HCT116 (cell line): ENCODE data around the gene CD2BP2. TPM values are rescaled to one million over a fixed set of nuclear protein-coding genes. Genes with fewer than 3 reads are reported as not detected.

Experiments
- ATAC-seq: fragments of 200-7000 bp; cut with Tn5 transposase; 2 replicates; pipeline ENCODE4 v1.9.1; 2020; ENCODE audit warnings: mild to moderate bottlenecking, moderate library complexity
- BruUV-seq: library from RNA; stranded (reverse); fragments of 400-500 nt; replicated peaks from 2 replicates; lab custom pipeline; 2021; lab: Mats Ljungman, UMichigan
- CTCF ChIA-PET: fragments of 300-600 bp; sonication (Branson Sonifier 250); formaldehyde crosslinking; loops from one replicate; lab custom pipeline; 2021; ENCODE audit warnings: antibody characterized with exemption; lab: Charles Lee
- POLR2A ChIA-PET: fragments of 300-600, 350-600 bp; sonication (Branson Sonifier 250); formaldehyde crosslinking; loops from one replicate; lab custom pipeline; 2021; ENCODE audit warnings: antibody characterized with exemption; lab: Charles Lee
- RAD21 ChIA-PET, 2 experiments: fragments of 300-600 bp; sonication (Branson Sonifier 250); formaldehyde crosslinking; loops; one replicate each; lab custom pipeline; 2023; ENCODE audit warnings: low total read pairs in 2 of 2; ENCODE audit not compliant: uncharacterized antibody in 2 of 2, unreplicated experiment in 2 of 2, low non-redundant PET in 1 of 2; lab: Charles Lee
- DNase-seq: peaks from one replicate; pipeline ENCODE4 v3.0.0-alpha.2; 2010; ENCODE audit warnings: low read depth, low spot score
- H2AFZ ChIP-seq: fragments of 200-600 bp; shearing (Covaris generic), sonication (generic); 2 replicates; pipeline ENCODE4 v1.6.1; 2017; ENCODE audit warnings: low read depth, mixed run types, mixed read lengths, antibody characterized with exemption, low read length; ENCODE audit not compliant: poor library complexity, severe bottlenecking
- H3K27ac ChIP-seq: 2 replicates; pipeline ENCODE4 v1.5.1; 2012; ENCODE audit warnings: low read depth, low read length
- H3K27me3 ChIP-seq: fragments of 200-600 bp; sonication (generic); 2 replicates; pipeline ENCODE4 v1.6.1; 2016; ENCODE audit warnings: mixed run types, low read length, mixed read lengths; ENCODE audit not compliant: insufficient read depth
- H3K36me3 ChIP-seq, 2 experiments: fragments of 200-500 bp in 1 of 2; fragments of 200-600 bp in 1 of 2; sonication (Bioruptor generic) in 1 of 2; sonication (generic) in 1 of 2; 2 replicates each; pipeline versions ENCODE4 v1.5.1 to v1.6.1; 2014 to 2016; ENCODE audit warnings: low read length in 2 of 2, inconsistent platforms in 1 of 2, mixed read lengths in 1 of 2, mixed run types in 1 of 2; ENCODE audit not compliant: insufficient read depth in 2 of 2, control insufficient read depth in 1 of 2
- H3K4me1 ChIP-seq, 2 experiments: fragments of 200-600 bp in 1 of 2; sonication (generic) in 1 of 2; 2 replicates each; pipeline versions ENCODE4 v1.5.1 to v1.6.1; 2012 to 2017; ENCODE audit warnings: low read length in 2 of 2, inconsistent platforms in 1 of 2, mild to moderate bottlenecking in 1 of 2, mixed read lengths in 1 of 2, mixed run types in 1 of 2, moderate library complexity in 1 of 2; ENCODE audit not compliant: insufficient read depth in 2 of 2, control insufficient read depth in 1 of 2
- H3K4me2 ChIP-seq: fragments of 200-600 bp; sonication (generic); 2 replicates; pipeline ENCODE4 v1.6.1; 2017; ENCODE audit warnings: mixed run types, low read length, mixed read lengths
- H3K4me3 ChIP-seq, 2 experiments: fragments of 200-600 bp in 1 of 2; sonication (generic) in 1 of 2; replicated peaks in 1 of 2; 2 replicates each; pipeline ENCODE4 v1.5.1; 2011 to 2016; ENCODE audit warnings: low read length in 2 of 2, control low read depth in 1 of 2, low read depth in 1 of 2, mild to moderate bottlenecking in 1 of 2, mixed read lengths in 1 of 2, mixed run types in 1 of 2
- H3K79me2 ChIP-seq: fragments of 200-600 bp; sonication (generic); 2 replicates; pipeline ENCODE4 v1.6.1; 2017; ENCODE audit warnings: mild to moderate bottlenecking, mixed run types, low read length, moderate library complexity, mixed read lengths; ENCODE audit not compliant: insufficient read depth
- H3K9ac ChIP-seq: fragments of 200-600 bp; sonication (generic); 2 replicates; pipeline ENCODE4 v1.6.1; 2016; ENCODE audit warnings: low read length, mixed read lengths
- H3K9me2 ChIP-seq: fragments of 200-600 bp; sonication (generic), shearing (Covaris generic); 2 replicates; pipeline ENCODE4 v1.6.1; 2017; ENCODE audit warnings: mixed run types, mild to moderate bottlenecking, moderate library complexity; ENCODE audit not compliant: insufficient read depth
- H3K9me3 ChIP-seq, 2 experiments: fragments of 200-500 bp in 1 of 2; fragments of 200-600 bp in 1 of 2; sonication (Bioruptor generic) in 1 of 2; sonication (generic) in 1 of 2; 2 replicates each; pipeline ENCODE4 v1.6.1; 2014 to 2017; ENCODE audit warnings: low read length in 2 of 2, mixed read lengths in 2 of 2, inconsistent platforms in 1 of 2, low read depth in 1 of 2, mild to moderate bottlenecking in 1 of 2, mixed run types in 1 of 2, moderate library complexity in 1 of 2; ENCODE audit not compliant: control insufficient read depth in 1 of 2, insufficient read depth in 1 of 2
- H4K20me1 ChIP-seq: fragments of 200-600 bp; sonication (generic), shearing (Covaris generic); 2 replicates; pipeline ENCODE4 v1.6.1; 2017; ENCODE audit warnings: mixed run types, mild to moderate bottlenecking, moderate library complexity; ENCODE audit not compliant: insufficient read depth
- ATF3 ChIP-seq: IDR thresholded peaks from 2 replicates; pipeline ENCODE4 v1.6.1; 2012
- CBX3 ChIP-seq: IDR thresholded peaks from 2 replicates; pipeline ENCODE4 v1.6.1; 2012; ENCODE audit warnings: low read depth
- CEBPB ChIP-seq: IDR thresholded peaks from 2 replicates; pipeline ENCODE4 v1.6.1; 2012; ENCODE audit warnings: low read depth
- EGR1 ChIP-seq: IDR thresholded peaks from 2 replicates; pipeline ENCODE4 v1.6.1; 2012; ENCODE audit warnings: low read depth
- ELF1 ChIP-seq: IDR thresholded peaks from 2 replicates; pipeline ENCODE4 v1.6.1; 2012; ENCODE audit warnings: low read depth, borderline replicate concordance
- JUND ChIP-seq: IDR thresholded peaks from 2 replicates; pipeline ENCODE4 v1.6.1; 2012
- MAX ChIP-seq: IDR thresholded peaks from 2 replicates; pipeline ENCODE4 v1.6.1; 2012
- POLR2AphosphoS5 ChIP-seq: IDR thresholded peaks from 2 replicates; pipeline ENCODE4 v1.6.1; 2011; ENCODE audit warnings: mild to moderate bottlenecking, low read depth, low read length, moderate library complexity
- REST ChIP-seq: IDR thresholded peaks from 2 replicates; pipeline ENCODE4 v1.6.1; 2012; ENCODE audit warnings: low read depth
- SRF ChIP-seq: IDR thresholded peaks from 2 replicates; pipeline ENCODE4 v1.6.1; 2012; ENCODE audit warnings: low read depth
- YY1 ChIP-seq: IDR thresholded peaks from 2 replicates; pipeline ENCODE4 v1.6.1; 2011; ENCODE audit warnings: low read length, low read depth, moderate library complexity, mild to moderate bottlenecking; ENCODE audit not compliant: insufficient replicate concordance; ENCODE audit errors: extremely low read depth
- ZBTB33 ChIP-seq: IDR thresholded peaks from 2 replicates; pipeline ENCODE4 v1.6.1; 2011; ENCODE audit warnings: mild to moderate bottlenecking, low read length, moderate library complexity; ENCODE audit not compliant: insufficient replicate concordance; ENCODE audit errors: extremely low read depth
- ZFX ChIP-seq: fragments of 450-650 bp; IDR thresholded peaks from 2 replicates; pipeline ENCODE4 v1.6.1; 2017
- intact Hi-C: fragments of 100-400 bp; cut with micrococcal nuclease; formaldehyde crosslinking; loops from 2 replicates; pipeline ENCODE4 v1.10.0; 2022
- total RNA-seq: library from RNA; stranded (reverse); gene quantifications from one replicate; pipeline ENCODE4 v1.2.1, GENCODE V29; 2021; ENCODE audit not compliant: unreplicated experiment

CD2BP2 gene
- total RNA-seq, 1 experiment from 2014 or later = 51.8 TPM

GRCh38 chr16:30394592-30395154 lies 39.6 kb upstream of the CD2BP2 start:
- no peak for DNase-seq
- no peaks in the 10 kb centered on the region for H3K9me2 ChIP-seq
- H3K9ac ChIP-seq = peak overlapping the region; percentile 87
- no TSS peak for BruUV-seq
- H3K27me3 ChIP-seq = no peaks in the 10 kb centered on the region
- POLR2A ChIA-PET = interaction anchor here (1.0 to 2.1 kb wide), 6 partner anchors 12 to 35 kb away, joined by 3 to 10 read pairs (median 4); partner anchors contain the start of genes DCTPP1 and ZNF771
- H3K27ac ChIP-seq = peak overlapping the region; percentile 97
- peaks cover 2 to 18% of the 10 kb centered on the region in 2 experiments; a peak in 3 of 4 replicates for H3K36me3 ChIP-seq
- peaks cover 25% of the 10 kb centered on the region for H3K79me2 ChIP-seq
- peak overlapping the region; percentile 45 for H2AFZ ChIP-seq
- H3K4me1 ChIP-seq = peaks cover 24 to 43% of the 10 kb centered on the region in 2 experiments
- RAD21 ChIA-PET = interaction anchor here (0.6 to 1.9 kb wide), 2 partner anchors 40 to 579 kb away, joined by 3 to 4 read pairs; partner anchors contain the start of genes CD2BP2 (in 1 of the 2) and PAGR1 (in 1 of the 2)
- TF ChIP-seq ELF1 (no peak), YY1 (no peak), SRF (no peak), CBX3 (no peak), ATF3 (no peak), CEBPB (no peak), JUND (no peak)
- no peaks in the 10 kb centered on the region for H4K20me1 ChIP-seq
- intact Hi-C loops = loop anchor here (1.0 to 2.0 kb wide), 2 partner anchors 16 to 39 kb away; partner anchors contain the start of gene CD2BP2
- H3K4me2 ChIP-seq = peak overlapping the region; percentile 88
- H3K9me3 ChIP-seq = no peaks in the 10 kb centered on the region
- no peak; the same call in 1 of the 2 replicates for ATAC-seq
- CTCF ChIA-PET = interaction anchor here (0.6 to 2.5 kb wide), 8 partner anchors 12 to 256 kb away, joined by 3 to 19 read pairs (median 6); partner anchors contain the start of genes DCTPP1, PRR14 and ZNF771
- peak overlapping the region; percentile 95 to 96 for H3K4me3 ChIP-seq

- ChIA-PET POLR2A (no interaction called here), CTCF (no interaction called here), RAD21 (no interaction called here)
- H3K27ac ChIP-seq = no peak overlapping the region
- no peak for ATAC-seq
- H3K4me3 ChIP-seq = no peak overlapping the region
- DNase-seq = no peak
- no TSS peak for BruUV-seq
- H3K79me2 ChIP-seq = no peaks in the 10 kb centered on the region
- no peak overlapping the region for H3K9ac ChIP-seq
- no peaks in the 10 kb centered on the region for H3K27me3 ChIP-seq
- no peaks in the 10 kb centered on the region for H4K20me1 ChIP-seq
- H3K4me2 ChIP-seq = no peak overlapping the region
- peaks cover 4 to 14% of the 10 kb centered on the region in 2 experiments; a peak in 3 of 4 replicates for H3K4me1 ChIP-seq
- no peaks in the 10 kb centered on the region for H3K9me3 ChIP-seq
- no peak overlapping the region for H2AFZ ChIP-seq
- intact Hi-C loops = no loop called here
- no peaks in the 10 kb centered on the region for H3K36me3 ChIP-seq
- no peaks in the 10 kb centered on the region for H3K9me2 ChIP-seq
- TF ChIP-seq ZBTB33 (no peak), MAX (no peak), EGR1 (no peak), POLR2AphosphoS5 (no peak), ATF3 (no peak), ZFX (no peak), REST (no peak)
Measured at GRCh38 chr16:30383521-30383920, 28.4 kb upstream of the CD2BP2 start.
